Left cardiac atrium (tissue), 4 donors: ENCODE measurements around the gene ZNF12. TPM values are rescaled to one million over a fixed set of nuclear protein-coding genes. Genes with fewer than 3 reads are reported as not detected.
A peak's percentile ranks its signal among the peaks of the same experiment; 100 is the strongest.
"Not testable (repeated sequence)": the region's sequence is repeated elsewhere in the genome, so short reads cannot be mapped to it uniquely, and the experiment has no call there.

Experiments
- ATAC-seq, 2 donors: fragments of 200-7000 bp; cut with Tn5 transposase; one replicate each; pipeline ENCODE4 v1.9.1; 2020; ENCODE audit warnings: mild to moderate bottlenecking in 2 of 2, moderate library complexity in 2 of 2
- DNase-seq: peaks from one replicate; pipeline ENCODE4 v3.0.0-alpha.2; 2020
- intact Hi-C, 2 donors: fragments of 100-400 bp; cut with DNase I; formaldehyde crosslinking; loops; one replicate each; pipeline versions ENCODE4 v1.14.1 to v1.15.1; 2022 to 2023
- total RNA-seq, 2 donors: library from RNA; stranded (reverse); fragmentation: NEBNext Ultra II Directional; extraction: Animal tissue kit (Norgen Biotek cat#: 25700); gene quantifications; one replicate each; pipeline ENCODE4 v1.2.1, GENCODE V29; 2021
- donor health status: DM: no; HTN: yes; CAD: no.
- donor health status: DM: no; HTN: yes; CAD: no; lungs with severe emphysema.
- donor health status: DM: yes; HTN: yes; CAD: no.
- donor health status: Dilated cardiomyopathy.

ZNF12 gene
- total RNA-seq, 2 donors from 2014 or later, result 13.6 to 25.5 TPM

- peak; percentile 43 for DNase-seq
- intact Hi-C loops, result loop anchor here in 1 of 2 donors (2.0 kb wide), 1 partner anchor 67 kb away; no protein-coding TSS in a partner anchor
- peak; percentile 15 to 46 for ATAC-seq
Observed at GRCh38 chr7:6705959-6706665, 635 bp downstream of the ZNF12 start.

GRCh38 chr7:6701860-6702259 lies 4.9 kb downstream of the ZNF12 start:
- ATAC-seq (no peak), DNase-seq (no peak)
- intact Hi-C loops, result no loop called here

GRCh38 chr7:6700793-6701192 lies 6.0 kb downstream of the ZNF12 start:
- no peak for ATAC-seq
- intact Hi-C loops, result no loop called here
- DNase-seq, result no peak

- ATAC-seq (no peak), DNase-seq (no peak)
- intact Hi-C loops, result no loop called here
Observed at GRCh38 chr7:6691609-6692106, 15.1 kb downstream of the ZNF12 start.

GRCh38 chr7:6691103-6691502 lies 15.6 kb downstream of the ZNF12 start:
- intact Hi-C loops, result no loop called here

GRCh38 chr7:6680146-6680545 lies 26.6 kb downstream of the ZNF12 start:
- DNase-seq, result no peak
- intact Hi-C loops, result no loop called here
- ATAC-seq, result no peak

More at GRCh38 chr7:6691103-6691502, 15.6 kb downstream of the ZNF12 start:
- ATAC-seq (no peak), DNase-seq (no peak)

GRCh38 chr7:6675807-6676405 lies 30.8 kb downstream of the ZNF12 start:
- no peak for DNase-seq
- intact Hi-C loops, result no loop called here
- ATAC-seq, result no peak

GRCh38 chr7:6670851-6671250 lies 35.9 kb downstream of the ZNF12 start:
- intact Hi-C loops, ATAC-seq, DNase-seq: not testable (repeated sequence)

GRCh38 chr7:6658618-6659345 lies 48.0 kb downstream of the ZNF12 start:
- ATAC-seq (no peak), DNase-seq (no peak)
- intact Hi-C loops, result no loop called here

- ATAC-seq (no peak), DNase-seq (no peak)
- intact Hi-C loops, result no loop called here
Observed at GRCh38 chr7:6656413-6656812, 50.3 kb downstream of the ZNF12 start.

GRCh38 chr7:6655636-6656385 lies 50.9 kb downstream of the ZNF12 start:
- no peak for ATAC-seq
- intact Hi-C loops, result no loop called here

GRCh38 chr7:6654842-6655610 lies 51.7 kb downstream of the ZNF12 start:
- DNase-seq (no peak), ATAC-seq (no peak)
- intact Hi-C loops, result no loop called here

More at GRCh38 chr7:6655636-6656385, 50.9 kb downstream of the ZNF12 start:
- DNase-seq, result no peak

GRCh38 chr7:6654113-6654841 lies 52.5 kb downstream of the ZNF12 start:
- no peak for ATAC-seq
- intact Hi-C loops, result no loop called here
- DNase-seq, result no peak

GRCh38 chr7:6653071-6654003 lies 53.4 kb downstream of the ZNF12 start:
- intact Hi-C loops, result no loop called here
- ATAC-seq (no peak), DNase-seq (no peak)

- no peak for DNase-seq
- ATAC-seq, result no peak
- intact Hi-C loops, result no loop called here
Observed at GRCh38 chr7:6652446-6653011, 54.2 kb downstream of the ZNF12 start.

- intact Hi-C loops, result no loop called here
- no peak for ATAC-seq
- DNase-seq, result no peak
Observed at GRCh38 chr7:6651851-6652445, 54.8 kb downstream of the ZNF12 start.
